GM18502 (cell line): ENCODE data around the gene ZNF385D.

Experiments
- ATAC-seq: cut with Tn5 transposase; IDR thresholded peaks from one replicate; pipeline ENCODE4 v1.9.1; 2021; ENCODE audit warnings: mild to moderate bottlenecking; ENCODE audit not compliant: unreplicated experiment, poor library complexity

ZNF385D gene

GRCh38 chr3:21750831-21751391 is at the start of gene ZNF385D:
TSS of gene ZNF385D (minus strand) at chr3:21751210. CDS start at chr3:21750916, 294 bp downstream.
- ATAC-seq, result no peak

- ATAC-seq, result no peak
Observed at GRCh38 chr3:21798356-21799088, 47.5 kb upstream of the ZNF385D start.

- no peak for ATAC-seq
Observed at GRCh38 chr3:21795921-21796320, 44.9 kb upstream of the ZNF385D start.

- no peak for ATAC-seq
Observed at GRCh38 chr3:21795152-21795837, 44.3 kb upstream of the ZNF385D start.

- no peak for ATAC-seq
Observed at GRCh38 chr3:21794291-21794690, 43.3 kb upstream of the ZNF385D start.

- no peak for ATAC-seq
Observed at GRCh38 chr3:21792176-21792575, 41.2 kb upstream of the ZNF385D start.

- no peak for ATAC-seq
Observed at GRCh38 chr3:21791356-21791755, 40.3 kb upstream of the ZNF385D start.

- no peak for ATAC-seq
Observed at GRCh38 chr3:21790466-21790865, 39.5 kb upstream of the ZNF385D start.

- no peak for ATAC-seq
Observed at GRCh38 chr3:21789730-21790129, 38.7 kb upstream of the ZNF385D start.

GRCh38 chr3:21786438-21786797 is 35.4 kb upstream of the ZNF385D start:
- no peak for ATAC-seq

- ATAC-seq, result no peak
Observed at GRCh38 chr3:21785765-21786437, 34.9 kb upstream of the ZNF385D start.

- no peak for ATAC-seq
Observed at GRCh38 chr3:21783839-21784238, 32.8 kb upstream of the ZNF385D start.

- ATAC-seq, result no peak
Observed at GRCh38 chr3:21781355-21781754, 30.3 kb upstream of the ZNF385D start.

GRCh38 chr3:21779909-21780308 is 28.9 kb upstream of the ZNF385D start:
- ATAC-seq, result no peak

GRCh38 chr3:21778715-21779114 is 27.7 kb upstream of the ZNF385D start:
- ATAC-seq, result no peak

- no peak for ATAC-seq
Observed at GRCh38 chr3:21777821-21778220, 26.8 kb upstream of the ZNF385D start.

- no peak for ATAC-seq
Observed at GRCh38 chr3:21766002-21766401, 15.0 kb upstream of the ZNF385D start.

- no peak for ATAC-seq
Observed at GRCh38 chr3:21755896-21756295, 4.9 kb upstream of the ZNF385D start.

GRCh38 chr3:21754839-21755238 is 3.8 kb upstream of the ZNF385D start:
- no peak for ATAC-seq

GRCh38 chr3:21752749-21753347 is 1.8 kb upstream of the ZNF385D start:
- no peak for ATAC-seq

GRCh38 chr3:21751886-21752285 is 876 bp upstream of the ZNF385D start:
- no peak for ATAC-seq
